SH-SY5Y (cell line): Measurements from ENCODE around the gene TANC1.

Experiments
- GATA2 ChIP-seq: IDR thresholded peaks from 2 replicates; pipeline ENCODE4 v1.6.1; 2011; ENCODE audit warnings: mild to moderate bottlenecking, low read depth, low read length
- GATA3 ChIP-seq: IDR thresholded peaks from 2 replicates; pipeline ENCODE4 v1.6.1; 2011; ENCODE audit warnings: low read depth, mild to moderate bottlenecking, low read length, moderate library complexity

GRCh38 chr2:159152128-159152778, 183.8 kb downstream of the TANC1 start:
- no peak for TF ChIP-seq GATA2
- no peak for TF ChIP-seq GATA3
